ENCODE data around the gene REG1B.

Gene REG1B

DNA sequence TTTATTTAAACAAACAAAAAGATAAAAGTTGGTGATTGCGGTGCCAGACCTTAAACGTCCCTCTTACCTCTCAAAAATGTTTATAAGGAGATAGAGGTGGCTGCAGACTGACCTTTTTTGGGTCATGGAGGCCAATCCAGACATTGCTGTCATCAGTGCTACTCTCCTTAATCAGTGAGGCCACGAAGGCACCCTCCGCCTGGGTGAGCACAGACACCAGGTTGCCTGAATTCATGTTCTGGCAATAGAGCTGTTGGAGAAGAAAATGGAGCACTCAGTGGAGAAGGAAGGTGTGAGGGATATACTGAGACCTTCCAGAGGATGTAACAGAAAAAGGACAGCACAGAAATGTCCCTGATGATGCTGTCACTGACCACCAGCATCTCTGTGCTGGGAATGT lies 1.5 kb downstream of the REG1B start:
- TF ChIP-seq, protein P1, sequence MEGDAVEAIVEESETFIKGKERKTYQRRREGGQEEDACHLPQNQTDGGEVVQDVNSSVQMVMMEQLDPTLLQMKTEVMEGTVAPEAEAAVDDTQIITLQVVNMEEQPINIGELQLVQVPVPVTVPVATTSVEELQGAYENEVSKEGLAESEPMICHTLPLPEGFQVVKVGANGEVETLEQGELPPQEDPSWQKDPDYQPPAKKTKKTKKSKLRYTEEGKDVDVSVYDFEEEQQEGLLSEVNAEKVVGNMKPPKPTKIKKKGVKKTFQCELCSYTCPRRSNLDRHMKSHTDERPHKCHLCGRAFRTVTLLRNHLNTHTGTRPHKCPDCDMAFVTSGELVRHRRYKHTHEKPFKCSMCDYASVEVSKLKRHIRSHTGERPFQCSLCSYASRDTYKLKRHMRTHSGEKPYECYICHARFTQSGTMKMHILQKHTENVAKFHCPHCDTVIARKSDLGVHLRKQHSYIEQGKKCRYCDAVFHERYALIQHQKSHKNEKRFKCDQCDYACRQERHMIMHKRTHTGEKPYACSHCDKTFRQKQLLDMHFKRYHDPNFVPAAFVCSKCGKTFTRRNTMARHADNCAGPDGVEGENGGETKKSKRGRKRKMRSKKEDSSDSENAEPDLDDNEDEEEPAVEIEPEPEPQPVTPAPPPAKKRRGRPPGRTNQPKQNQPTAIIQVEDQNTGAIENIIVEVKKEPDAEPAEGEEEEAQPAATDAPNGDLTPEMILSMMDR (conservative IDR thresholded peaks at IDR 0.05; ENCODE audit: control insufficient read depth, insufficient read depth, low read depth, low read length), result no peak
- no peak for DNase-seq (ENCODE audit: low read depth)
- no peak overlapping the region for H3K4me3 ChIP-seq (ENCODE audit: control insufficient read depth, low read depth, low read length)

DNA sequence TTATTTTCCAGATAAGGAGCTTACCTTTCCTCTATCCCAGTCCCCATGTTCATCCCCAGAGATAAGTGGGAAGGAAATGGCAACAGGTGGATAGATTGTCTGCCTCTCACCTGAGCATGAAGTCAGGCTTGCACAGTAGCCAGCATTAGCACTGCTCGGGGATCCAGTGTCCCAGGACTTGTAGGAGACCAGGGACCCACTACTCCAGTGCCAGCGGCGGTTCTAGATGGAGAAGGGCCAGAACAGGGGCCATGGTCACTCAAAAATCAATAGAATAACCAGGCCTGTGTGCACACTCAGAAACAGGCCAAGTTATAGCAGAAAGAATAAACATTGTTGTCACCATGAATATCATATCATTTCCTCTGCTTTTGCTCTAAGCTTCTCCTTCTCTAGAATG lies 2.4 kb downstream of the REG1B start:
- no peak for DNase-seq (ENCODE audit: low read depth)
- H3K4me3 ChIP-seq (ENCODE audit: control insufficient read depth, low read depth, low read length), result no peak overlapping the region
- TF ChIP-seq, protein P1 (conservative IDR thresholded peaks at IDR 0.05; ENCODE audit: control insufficient read depth, insufficient read depth, low read depth, low read length), result no peak

DNA sequence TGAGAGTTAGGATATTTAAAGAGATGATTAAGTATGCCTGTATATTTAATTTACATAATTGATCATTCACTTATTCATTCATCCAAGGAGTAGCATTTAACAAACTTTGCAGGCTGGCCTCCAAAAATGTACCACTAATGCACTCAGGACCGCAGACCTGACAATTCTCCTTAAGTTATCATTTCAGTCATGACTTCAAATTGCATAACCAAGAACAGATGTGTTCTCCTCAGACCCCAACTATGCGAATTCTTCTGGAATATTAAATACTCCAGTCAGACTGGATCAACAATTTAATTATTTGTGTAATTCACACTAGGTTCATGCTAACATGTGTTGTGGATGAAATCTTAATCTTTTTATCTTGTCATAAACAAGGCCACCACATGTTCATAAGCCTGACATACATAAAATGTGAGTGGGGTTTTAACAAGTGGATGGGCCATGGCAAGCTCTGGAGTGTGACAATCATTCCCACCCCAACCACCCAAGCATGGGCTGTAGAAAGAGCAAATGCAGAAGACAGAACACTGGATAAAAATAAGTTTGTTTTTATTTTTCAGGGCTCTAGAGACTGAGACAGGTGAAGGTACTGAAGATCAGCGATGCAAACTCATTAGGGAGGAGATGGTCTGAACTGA lies 3.2 kb downstream of the REG1B start:
- no peak overlapping the region for H3K4me3 ChIP-seq (ENCODE audit: control insufficient read depth, low read depth, low read length)
- no peak for DNase-seq (ENCODE audit: low read depth)
- TF ChIP-seq, protein P1 (conservative IDR thresholded peaks at IDR 0.05; ENCODE audit: control insufficient read depth, insufficient read depth, low read depth, low read length), result no peak

DNA sequence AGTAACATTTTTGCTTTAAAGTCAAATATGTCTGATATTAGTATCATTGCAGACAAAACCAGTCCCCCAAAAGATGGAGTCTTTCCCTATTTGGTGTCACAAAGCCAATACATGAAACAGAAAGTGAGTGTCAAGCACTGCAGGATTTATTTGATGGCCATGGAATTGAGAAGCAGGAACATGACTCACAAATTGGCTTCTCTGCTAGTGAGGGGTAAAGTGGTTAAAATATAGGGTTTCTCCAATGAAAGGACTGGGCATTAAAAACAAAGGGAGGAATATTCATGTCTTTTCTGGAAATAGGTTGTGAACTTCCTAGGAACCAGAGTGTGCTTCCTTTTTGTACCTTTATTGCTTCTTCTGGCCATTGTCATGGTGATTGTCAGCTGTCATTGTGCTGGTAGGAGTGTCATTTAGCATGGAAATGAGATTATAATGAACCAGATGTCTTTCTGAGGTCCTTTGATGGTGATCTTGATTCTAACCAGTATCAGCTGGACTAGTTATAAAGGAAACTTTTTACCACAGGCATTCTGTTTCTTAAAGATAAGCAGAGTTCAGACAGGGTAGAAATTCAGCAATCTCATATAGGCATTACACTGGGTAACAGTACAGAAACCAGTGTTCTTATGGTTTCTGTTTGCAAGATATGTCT lies 4.1 kb downstream of the REG1B start:
- TF ChIP-seq, protein P1 (conservative IDR thresholded peaks at IDR 0.05; ENCODE audit: control insufficient read depth, insufficient read depth, low read depth, low read length), result no peak
- no peak for DNase-seq (ENCODE audit: low read depth)
- H3K4me3 ChIP-seq (ENCODE audit: control insufficient read depth, low read depth, low read length), result no peak overlapping the region

DNA sequence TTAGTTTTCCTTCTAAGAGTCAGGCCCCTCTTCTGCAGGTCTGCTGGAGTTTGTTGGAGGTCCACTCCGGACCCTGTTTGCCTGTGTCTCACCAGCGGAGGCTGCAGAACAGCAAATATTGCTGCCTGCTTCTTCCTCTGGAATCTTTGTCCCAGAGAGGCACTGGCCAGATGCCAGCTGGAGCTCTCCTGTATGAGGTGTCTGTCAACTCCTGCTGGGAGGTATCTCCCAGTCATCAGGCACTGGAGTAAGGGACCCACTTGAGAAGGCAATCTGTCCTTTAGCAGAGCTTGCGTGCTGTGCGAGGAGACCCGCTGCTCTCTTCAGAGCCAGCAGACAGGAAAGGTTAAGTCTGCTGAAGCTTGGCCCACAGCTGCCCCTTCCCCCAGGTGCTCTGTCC lies 4.8 kb downstream of the REG1B start:
- no peak overlapping the region for H3K4me3 ChIP-seq (ENCODE audit: control insufficient read depth, low read depth, low read length)
- TF ChIP-seq, protein P1 (conservative IDR thresholded peaks at IDR 0.05; ENCODE audit: control insufficient read depth, insufficient read depth, low read depth, low read length), result no peak
- no peak for DNase-seq (ENCODE audit: low read depth)

DNA sequence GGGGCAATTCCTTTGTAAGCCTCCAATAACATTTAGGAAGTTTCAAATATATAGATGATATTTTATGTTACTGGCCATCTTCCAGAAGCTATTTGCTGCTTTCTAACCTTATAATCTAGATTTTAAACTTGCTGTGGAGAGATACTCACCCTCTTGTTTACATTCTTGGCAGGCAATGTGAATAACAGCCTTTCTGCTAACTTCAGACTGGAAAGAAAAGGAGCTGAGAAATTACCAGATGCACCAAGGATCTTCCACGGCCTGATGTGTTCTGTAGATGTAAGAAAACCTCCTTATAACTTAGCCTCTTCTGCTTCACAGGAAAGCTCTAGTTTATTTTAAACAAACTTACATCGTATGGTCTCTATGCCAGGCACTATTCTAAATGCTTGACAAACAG lies 16.7 kb downstream of the REG1B start:
- TF ChIP-seq, protein P1 (conservative IDR thresholded peaks at IDR 0.05; ENCODE audit: control insufficient read depth, insufficient read depth, low read depth, low read length), result no peak
- DNase-seq (ENCODE audit: low read depth), result no peak
- H3K4me3 ChIP-seq (ENCODE audit: control insufficient read depth, low read depth, low read length), result no peak overlapping the region
